Esophagus muscularis mucosa (tissue), 4 donors: ENCODE measurements around the gene SLC9A8.

Source experiments
- EP300 ChIP-seq: sonication (generic); formaldehyde crosslinking; IDR thresholded peaks from one replicate; pipeline ENCODE4 v1.6.1; 2017; ENCODE audit warnings: antibody characterized with exemption
- POLR2A ChIP-seq: fragments of 450-650 bp; IDR thresholded peaks from one replicate; pipeline ENCODE4 v1.6.1; 2017; ENCODE audit warnings: antibody characterized with exemption, moderate library complexity, mild to moderate bottlenecking, low read depth
- POLR2AphosphoS5 ChIP-seq, 2 donors: sonication (generic); formaldehyde crosslinking; IDR thresholded peaks; one replicate each; pipeline ENCODE4 v1.6.1; 2017; ENCODE audit warnings: antibody characterized with exemption in 2 of 2
- TF ChIP-seq, protein P1 (sequence below), 3 experiments: fragments of 200-600 bp in 2 of 3; fragments of 450-650 bp in 1 of 3; sonication (generic) in 2 of 3; IDR thresholded peaks; one replicate each; pipeline ENCODE4 v1.5.1; 2017 to 2019; ENCODE audit warnings: antibody characterized with exemption in 3 of 3, mild to moderate bottlenecking in 2 of 3, moderate library complexity in 1 of 3

DNA sequence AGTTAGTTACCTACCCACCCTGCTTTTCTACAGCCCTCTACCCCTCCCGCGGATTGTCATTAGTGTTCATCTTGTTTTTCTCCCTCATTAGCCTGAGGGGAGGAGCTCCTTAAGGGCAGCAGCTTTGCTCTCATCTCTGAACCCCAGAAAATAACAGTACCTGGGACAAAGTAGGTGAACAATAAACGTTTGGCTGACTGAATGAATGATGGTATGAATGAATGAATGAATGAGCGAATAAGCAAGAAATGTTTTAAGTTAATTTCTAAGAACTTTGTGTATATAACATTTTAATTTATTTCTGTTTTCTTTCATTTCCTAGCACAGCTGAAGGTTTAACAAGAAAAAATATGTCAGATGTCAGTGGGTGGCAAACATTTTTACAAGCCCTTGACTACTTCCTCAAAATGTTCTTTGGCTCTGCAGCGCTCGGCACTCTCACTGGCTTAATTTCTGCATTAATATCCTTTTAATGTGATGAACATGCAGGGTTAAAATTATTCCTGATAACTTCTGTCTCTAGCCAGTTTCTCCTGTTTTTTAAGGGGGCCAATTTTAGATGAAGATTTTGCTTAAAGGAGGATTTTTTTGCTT, 50.1 kb downstream of the SLC9A8 start:
- TF ChIP-seq, protein P1, sequence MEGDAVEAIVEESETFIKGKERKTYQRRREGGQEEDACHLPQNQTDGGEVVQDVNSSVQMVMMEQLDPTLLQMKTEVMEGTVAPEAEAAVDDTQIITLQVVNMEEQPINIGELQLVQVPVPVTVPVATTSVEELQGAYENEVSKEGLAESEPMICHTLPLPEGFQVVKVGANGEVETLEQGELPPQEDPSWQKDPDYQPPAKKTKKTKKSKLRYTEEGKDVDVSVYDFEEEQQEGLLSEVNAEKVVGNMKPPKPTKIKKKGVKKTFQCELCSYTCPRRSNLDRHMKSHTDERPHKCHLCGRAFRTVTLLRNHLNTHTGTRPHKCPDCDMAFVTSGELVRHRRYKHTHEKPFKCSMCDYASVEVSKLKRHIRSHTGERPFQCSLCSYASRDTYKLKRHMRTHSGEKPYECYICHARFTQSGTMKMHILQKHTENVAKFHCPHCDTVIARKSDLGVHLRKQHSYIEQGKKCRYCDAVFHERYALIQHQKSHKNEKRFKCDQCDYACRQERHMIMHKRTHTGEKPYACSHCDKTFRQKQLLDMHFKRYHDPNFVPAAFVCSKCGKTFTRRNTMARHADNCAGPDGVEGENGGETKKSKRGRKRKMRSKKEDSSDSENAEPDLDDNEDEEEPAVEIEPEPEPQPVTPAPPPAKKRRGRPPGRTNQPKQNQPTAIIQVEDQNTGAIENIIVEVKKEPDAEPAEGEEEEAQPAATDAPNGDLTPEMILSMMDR (IDR thresholded peaks at IDR 0.05) = no peak
- TF ChIP-seq POLR2AphosphoS5 (IDR thresholded peaks at IDR 0.05) (no peak), POLR2A (no peak), EP300 (no peak)
